H7 (cell line): Measurements from ENCODE around the gene KRTAP5-11. TPM values are rescaled to one million over a fixed set of nuclear protein-coding genes. Genes with fewer than 3 reads are reported as not detected.
"Not testable (repeated sequence)": the region's sequence is repeated elsewhere in the genome, so short reads cannot be mapped to it uniquely, and the experiment has no call there.

Source experiments
- DNase-seq: peaks from one replicate; pipeline ENCODE4 v3.0.0; 2012
- H3K27me3 ChIP-seq: 2 replicates; pipeline ENCODE4 v1.6.0; 2011; ENCODE audit warnings: mild to moderate bottlenecking, low read length; ENCODE audit not compliant: control insufficient read depth, insufficient read depth
- H3K36me3 ChIP-seq: replicated peaks from 2 replicates; pipeline ENCODE4 v1.5.1; 2011; ENCODE audit warnings: low read length; ENCODE audit not compliant: control insufficient read depth, insufficient read depth
- H3K4me3 ChIP-seq: 2 replicates; pipeline ENCODE4 v1.5.1; 2011; ENCODE audit warnings: low read depth, mild to moderate bottlenecking, control low read depth, low read length, moderate library complexity; ENCODE audit not compliant: insufficient read depth
- total RNA-seq: library from RNA; depleted of rRNA; stranded (reverse); fragments of >200 nt; shearing (Covaris generic); gene quantifications from 2 replicates; pipeline ENCODE4 v1.2.3, GENCODE V29; 2014

KRTAP5-11 gene
- total RNA-seq, 1 experiment from 2014 or later, result not detected

GRCh38 chr11:71551711-71552110, 31.0 kb downstream of the KRTAP5-11 start:
- DNase-seq, result no peak
- H3K4me3 ChIP-seq, result no peak overlapping the region
- no peaks in the 10 kb centered on the region for H3K36me3 ChIP-seq
- no peaks in the 10 kb centered on the region for H3K27me3 ChIP-seq

DNA sequence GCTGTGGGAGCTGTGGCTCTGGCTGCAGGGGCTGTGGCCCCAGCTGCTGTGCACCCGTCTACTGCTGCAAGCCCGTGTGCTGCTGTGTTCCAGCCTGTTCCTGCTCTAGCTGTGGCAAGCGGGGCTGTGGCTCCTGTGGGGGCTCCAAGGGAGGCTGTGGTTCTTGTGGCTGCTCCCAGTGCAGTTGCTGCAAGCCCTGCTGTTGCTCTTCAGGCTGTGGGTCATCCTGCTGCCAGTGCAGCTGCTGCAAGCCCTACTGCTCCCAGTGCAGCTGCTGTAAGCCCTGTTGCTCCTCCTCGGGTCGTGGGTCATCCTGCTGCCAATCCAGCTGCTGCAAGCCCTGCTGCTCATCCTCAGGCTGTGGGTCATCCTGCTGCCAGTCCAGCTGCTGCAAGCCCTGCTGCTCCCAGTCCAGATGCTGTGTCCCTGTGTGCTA, 33.9 kb downstream of the KRTAP5-11 start:
- H3K27me3 ChIP-seq, result no peaks in the 10 kb centered on the region
- no peak overlapping the region for H3K4me3 ChIP-seq
- DNase-seq, result no peak

DNA sequence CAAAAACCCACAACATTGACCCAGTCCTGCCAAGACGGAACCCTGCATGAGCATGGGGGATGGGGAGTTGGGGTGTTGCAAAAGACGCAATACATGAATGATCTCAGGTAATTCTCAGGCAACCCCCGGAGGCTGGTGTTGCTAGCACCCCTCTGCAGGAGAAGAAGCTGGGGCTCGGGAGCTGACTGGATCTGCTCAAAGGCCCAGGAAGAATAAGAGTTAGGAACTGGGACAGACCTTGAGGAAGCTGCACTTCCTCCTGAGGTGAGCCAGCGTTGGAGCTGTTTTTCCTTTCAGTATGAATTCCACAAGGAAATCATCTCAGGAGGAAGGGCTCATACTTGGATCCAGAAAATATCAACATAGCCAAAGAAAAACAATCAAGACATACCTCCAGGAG, 34.6 kb downstream of the KRTAP5-11 start, which contains the start of gene KRTAP5-9:
KRTAP5-9 (plus strand) TSS at position 301 of the 400 bp plus-strand sequence. CDS start 238 bp downstream, outside the sequence.
- DNase-seq, result no peak
- H3K27me3 ChIP-seq, result no peaks in the 10 kb centered on the region
- no peak within 1 kb of the TSS for H3K4me3 ChIP-seq
- no peaks in the 10 kb centered on the region for H3K36me3 ChIP-seq

More for the DNA sequence above, 33.9 kb downstream of the KRTAP5-11 start:
- H3K36me3 ChIP-seq, result no peaks in the 10 kb centered on the region

GRCh38 chr11:71545405-71545966, 37.2 kb downstream of the KRTAP5-11 start:
- H3K4me3 ChIP-seq, result no peak overlapping the region
- DNase-seq, result no peak
- H3K27me3 ChIP-seq, result no peaks in the 10 kb centered on the region
- H3K36me3 ChIP-seq, result no peaks in the 10 kb centered on the region

DNA sequence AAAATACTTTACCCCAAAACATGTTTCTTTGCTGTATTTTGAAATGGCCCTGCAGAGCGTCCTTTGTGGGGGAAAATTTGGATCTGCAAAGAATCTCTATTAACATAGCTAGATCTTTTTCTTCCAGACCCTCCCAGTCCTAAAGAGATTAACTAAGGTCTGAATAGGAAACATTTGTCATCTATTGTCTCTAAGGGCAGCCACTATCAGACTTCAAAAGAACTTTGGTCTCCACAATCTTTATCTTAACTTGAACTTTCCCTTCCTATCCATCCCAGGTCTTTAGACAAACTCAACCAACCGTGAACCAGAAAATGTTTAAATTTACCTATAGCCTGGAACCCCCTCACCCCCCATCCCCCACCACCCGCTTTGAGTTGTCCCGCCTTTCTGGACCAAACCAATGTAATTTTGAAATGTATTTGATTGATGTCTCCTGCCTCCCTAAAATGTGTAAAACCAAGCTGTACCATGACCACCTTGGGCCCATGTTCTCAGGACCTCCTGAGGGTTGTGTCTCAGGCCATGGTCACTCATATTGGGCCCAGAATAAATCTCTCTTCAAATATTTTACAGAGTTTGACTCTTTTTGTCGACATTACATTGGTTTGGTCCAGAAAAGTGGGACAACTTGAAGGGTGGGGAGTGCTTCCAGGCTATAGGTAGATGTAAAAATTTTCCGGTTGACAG, 38.0 kb downstream of the KRTAP5-11 start:
- no peaks in the 10 kb centered on the region for H3K27me3 ChIP-seq
- DNase-seq, result no peak
- no peak overlapping the region for H3K4me3 ChIP-seq
- H3K36me3 ChIP-seq, result no peaks in the 10 kb centered on the region

DNA sequence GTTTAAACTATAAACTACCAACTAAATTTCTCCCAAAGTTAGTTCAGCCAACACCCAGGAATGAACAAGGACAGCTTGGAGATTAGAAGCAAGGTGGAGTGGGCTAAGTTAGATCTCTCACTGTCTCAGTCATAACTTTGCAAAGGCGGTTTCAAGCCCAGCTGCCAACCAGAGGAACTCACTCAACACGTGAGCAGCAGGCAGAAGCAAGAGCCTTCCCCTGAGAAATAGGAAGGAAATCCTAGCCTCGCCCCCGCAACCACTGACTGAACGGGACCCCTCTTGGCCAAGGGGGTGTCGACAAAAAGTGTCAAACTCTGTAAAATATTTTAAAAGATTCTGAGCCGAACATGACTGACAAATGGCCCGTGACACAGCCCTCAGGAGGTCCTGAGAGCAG, 38.8 kb downstream of the KRTAP5-11 start:
- no peak overlapping the region for H3K4me3 ChIP-seq
- DNase-seq, result no peak
- no peaks in the 10 kb centered on the region for H3K36me3 ChIP-seq
- H3K27me3 ChIP-seq, result no peaks in the 10 kb centered on the region

DNA sequence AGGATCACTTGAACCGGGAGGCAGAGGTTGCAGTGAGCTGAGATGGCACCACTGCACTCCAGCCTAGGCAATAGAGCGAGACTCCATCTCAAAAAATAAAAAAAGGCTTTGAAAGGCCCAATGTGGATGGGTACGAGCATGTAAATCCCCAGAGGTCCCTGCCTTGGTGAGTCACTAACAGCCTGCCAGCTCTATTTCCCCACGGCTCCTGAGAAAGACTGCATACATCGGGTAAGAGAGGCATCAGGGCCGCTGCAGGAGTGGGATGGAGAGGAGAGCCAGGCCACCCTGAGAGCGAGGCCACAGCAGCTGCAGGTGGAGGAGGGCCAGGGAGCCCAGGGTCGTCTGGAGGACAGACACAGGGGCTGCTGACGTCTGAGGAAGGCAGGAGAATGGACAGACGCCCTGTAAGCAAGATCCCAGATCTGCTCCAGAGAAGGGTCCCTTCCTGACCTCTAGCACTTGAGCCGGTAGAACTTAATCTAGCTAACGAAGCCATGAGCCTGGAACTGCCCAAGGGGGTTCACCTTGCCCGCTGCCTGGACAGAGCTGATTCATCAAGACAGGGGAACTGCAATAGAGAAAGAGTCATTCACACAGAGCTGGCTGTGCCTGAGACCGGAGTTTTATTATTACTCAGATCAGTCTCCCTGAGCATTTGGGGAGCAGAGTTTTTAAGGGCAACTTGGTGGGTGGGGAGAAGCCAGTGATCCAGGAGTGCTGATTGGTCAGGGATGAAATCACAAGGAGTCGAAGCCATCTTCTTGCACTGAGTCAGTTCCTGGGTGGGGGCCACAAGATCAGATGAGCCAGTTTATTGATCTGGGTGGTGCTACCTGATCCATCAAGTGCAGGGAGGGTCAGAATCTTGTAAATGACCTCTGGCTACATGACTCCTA, 39.5 kb downstream of the KRTAP5-11 start:
- no peak for DNase-seq
- H3K27me3 ChIP-seq, result no peaks in the 10 kb centered on the region
- no peak overlapping the region for H3K4me3 ChIP-seq
- no peaks in the 10 kb centered on the region for H3K36me3 ChIP-seq

- H3K4me3 ChIP-seq, result no peak overlapping the region
- no peaks in the 10 kb centered on the region for H3K27me3 ChIP-seq
- DNase-seq, result no peak
- H3K36me3 ChIP-seq, result no peaks in the 10 kb centered on the region
Observed at GRCh38 chr11:71542382-71542781, 40.3 kb downstream of the KRTAP5-11 start.

- H3K27me3 ChIP-seq, H3K36me3 ChIP-seq, H3K4me3 ChIP-seq, DNase-seq: not testable (repeated sequence)
Observed at GRCh38 chr11:71540521-71541304, 42.0 kb downstream of the KRTAP5-11 start.

- H3K27me3 ChIP-seq, H3K4me3 ChIP-seq, DNase-seq, H3K36me3 ChIP-seq: not testable (repeated sequence)
Observed at GRCh38 chr11:71539971-71540370, 42.7 kb downstream of the KRTAP5-11 start.

DNA sequence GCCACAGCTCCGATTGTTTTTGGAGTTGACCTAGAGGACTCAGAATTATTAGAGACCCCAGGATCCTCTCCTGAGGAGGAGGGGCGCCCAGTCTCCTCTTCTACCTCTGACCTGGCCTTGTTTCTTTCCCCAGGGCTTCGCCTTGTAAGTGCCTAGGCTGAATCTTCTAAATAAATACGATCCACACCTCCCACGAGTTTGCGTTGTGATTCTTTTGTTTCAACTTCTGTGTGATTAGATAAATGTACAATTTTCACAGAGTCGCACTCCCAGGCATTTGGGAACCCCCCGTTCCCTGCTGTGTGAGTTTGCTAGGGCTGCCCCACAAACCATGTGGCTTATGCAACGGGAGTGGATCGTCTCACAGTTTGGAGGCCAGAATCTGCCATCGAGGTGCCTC, 43.7 kb downstream of the KRTAP5-11 start:
- no peak for DNase-seq
- Histone ChIP-seq H3K27me3 (no peaks in the 10 kb centered on the region), H3K36me3 (no peaks in the 10 kb centered on the region)

GRCh38 chr11:71538666-71538990, 44.0 kb downstream of the KRTAP5-11 start:
- H3K4me3 ChIP-seq, result no peak overlapping the region

More for the DNA sequence above, 43.7 kb downstream of the KRTAP5-11 start:
- no peak overlapping the region for H3K4me3 ChIP-seq

DNA sequence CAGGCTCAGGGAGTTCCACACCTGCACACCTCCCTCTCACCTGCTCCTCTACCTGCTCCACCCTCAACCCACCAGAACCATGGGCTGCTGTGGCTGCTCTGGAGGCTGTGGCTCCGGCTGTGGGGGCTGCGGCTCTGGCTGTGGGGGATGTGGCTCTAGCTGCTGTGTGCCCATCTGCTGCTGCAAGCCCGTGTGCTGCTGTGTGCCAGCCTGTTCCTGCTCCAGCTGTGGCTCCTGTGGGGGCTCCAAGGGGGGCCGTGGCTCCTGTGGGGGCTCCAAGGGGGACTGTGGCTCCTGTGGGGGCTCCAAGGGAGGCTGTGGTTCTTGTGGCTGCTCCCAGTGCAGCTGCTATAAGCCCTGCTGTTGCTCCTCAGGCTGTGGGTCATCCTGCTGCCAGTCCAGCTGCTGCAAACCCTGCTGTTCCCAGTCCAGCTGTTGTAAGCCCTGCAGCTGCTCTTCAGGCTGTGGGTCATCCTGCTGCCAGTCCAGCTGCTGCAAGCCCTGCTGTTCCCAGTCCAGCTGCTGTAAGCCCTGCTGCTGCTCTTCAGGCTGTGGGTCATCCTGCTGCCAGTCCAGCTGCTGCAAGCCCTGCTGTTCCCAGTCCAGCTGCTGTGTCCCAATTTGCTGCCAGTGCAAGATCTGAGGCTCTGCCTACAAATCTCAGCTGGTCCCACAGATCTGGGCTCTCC, 44.6 kb downstream of the KRTAP5-11 start, which contains the start of gene KRTAP5-8:
KRTAP5-8 (plus strand) TSS at position 49 of the 689 bp plus-strand sequence; CDS start at position 80, 31 bp downstream.
- H3K27me3 ChIP-seq, H3K4me3 ChIP-seq, H3K36me3 ChIP-seq, DNase-seq: not testable (repeated sequence)

More at GRCh38 chr11:71538666-71538990, 44.0 kb downstream of the KRTAP5-11 start:
- Histone ChIP-seq H3K36me3 (no peaks in the 10 kb centered on the region), H3K27me3 (no peaks in the 10 kb centered on the region)
- DNase-seq, result no peak
